Spleen (tissue), 7 donors: Measurements from ENCODE around the gene LRRC39.

Source experiments
- POLR2A ChIP-seq, 3 donors: fragments of 450-650 bp; IDR thresholded peaks; one replicate each; pipeline ENCODE4 v1.5.1; 2017; ENCODE audit warnings: antibody characterized with exemption in 3 of 3, mild to moderate bottlenecking in 1 of 3
- POLR2AphosphoS5 ChIP-seq, 3 donors: sonication (generic); formaldehyde crosslinking; IDR thresholded peaks; one replicate each; pipeline ENCODE4 v1.5.1; 2017; ENCODE audit warnings: antibody characterized with exemption in 3 of 3
- TF ChIP-seq, protein P1 (sequence below), 11 experiments: fragments of 200-600 bp in 7 of 11; fragments of 450-650 bp in 4 of 11; sonication (generic) in 4 of 11; IDR thresholded peaks in 8 of 11; conservative IDR thresholded peaks in 3 of 11; 1 replicate in 7 of 11; 2 replicates in 4 of 11; pipeline versions ENCODE4 v1.4.0 to v1.8.0; 2016 to 2021; ENCODE audit warnings: antibody characterized with exemption in 11 of 11, inconsistent platforms in 4 of 11, mild to moderate bottlenecking in 1 of 11
- donor health status: DM: no; HTN: no; CAD: no; lungs with moderate emphysema.
- donor health status: DM: no; HTN: no; CAD: no.
- donor health status: DM: no; HTN: no; CAD: no.

DNA sequence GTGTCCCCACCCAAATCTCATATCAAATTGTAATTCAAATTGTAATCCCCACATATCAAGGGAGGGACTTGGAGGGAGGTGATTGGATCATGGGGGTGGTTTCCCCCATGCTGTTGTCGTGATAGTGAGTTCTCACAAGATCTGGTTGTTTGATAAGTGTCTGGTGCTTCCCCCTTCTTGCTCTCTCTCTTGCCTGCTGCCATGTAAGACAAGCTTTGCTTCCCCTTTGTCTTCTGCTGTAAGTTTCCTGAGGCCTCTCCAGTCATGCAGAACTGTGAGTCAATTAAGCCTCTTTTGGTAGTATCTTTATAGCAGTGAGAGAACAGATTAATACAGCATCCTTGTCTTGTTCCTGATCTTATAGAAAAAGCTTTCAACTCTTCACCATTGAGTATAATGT, 6.5 kb upstream of the LRRC39 start:
- TF ChIP-seq, protein P1, sequence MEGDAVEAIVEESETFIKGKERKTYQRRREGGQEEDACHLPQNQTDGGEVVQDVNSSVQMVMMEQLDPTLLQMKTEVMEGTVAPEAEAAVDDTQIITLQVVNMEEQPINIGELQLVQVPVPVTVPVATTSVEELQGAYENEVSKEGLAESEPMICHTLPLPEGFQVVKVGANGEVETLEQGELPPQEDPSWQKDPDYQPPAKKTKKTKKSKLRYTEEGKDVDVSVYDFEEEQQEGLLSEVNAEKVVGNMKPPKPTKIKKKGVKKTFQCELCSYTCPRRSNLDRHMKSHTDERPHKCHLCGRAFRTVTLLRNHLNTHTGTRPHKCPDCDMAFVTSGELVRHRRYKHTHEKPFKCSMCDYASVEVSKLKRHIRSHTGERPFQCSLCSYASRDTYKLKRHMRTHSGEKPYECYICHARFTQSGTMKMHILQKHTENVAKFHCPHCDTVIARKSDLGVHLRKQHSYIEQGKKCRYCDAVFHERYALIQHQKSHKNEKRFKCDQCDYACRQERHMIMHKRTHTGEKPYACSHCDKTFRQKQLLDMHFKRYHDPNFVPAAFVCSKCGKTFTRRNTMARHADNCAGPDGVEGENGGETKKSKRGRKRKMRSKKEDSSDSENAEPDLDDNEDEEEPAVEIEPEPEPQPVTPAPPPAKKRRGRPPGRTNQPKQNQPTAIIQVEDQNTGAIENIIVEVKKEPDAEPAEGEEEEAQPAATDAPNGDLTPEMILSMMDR (IDR thresholded peaks at IDR 0.05 in 8 of 11, conservative IDR thresholded peaks at IDR 0.05 in 3 of 11): no peak
- TF ChIP-seq POLR2A (IDR thresholded peaks at IDR 0.05) (no peak), POLR2AphosphoS5 (IDR thresholded peaks at IDR 0.05) (no peak)
